GM21526 (cell line): Measurements from ENCODE around the gene CACNA1A.
"Not testable (repeated sequence)": the region's sequence is repeated elsewhere in the genome, so short reads cannot be mapped to it uniquely, and the experiment has no call there.

ENCODE experiments used
- ATAC-seq: cut with Tn5 transposase; IDR thresholded peaks from one replicate; pipeline ENCODE4 v1.9.1; 2021; ENCODE audit warnings: moderate library complexity; ENCODE audit not compliant: unreplicated experiment, low FRiP score

The CACNA1A gene

DNA sequence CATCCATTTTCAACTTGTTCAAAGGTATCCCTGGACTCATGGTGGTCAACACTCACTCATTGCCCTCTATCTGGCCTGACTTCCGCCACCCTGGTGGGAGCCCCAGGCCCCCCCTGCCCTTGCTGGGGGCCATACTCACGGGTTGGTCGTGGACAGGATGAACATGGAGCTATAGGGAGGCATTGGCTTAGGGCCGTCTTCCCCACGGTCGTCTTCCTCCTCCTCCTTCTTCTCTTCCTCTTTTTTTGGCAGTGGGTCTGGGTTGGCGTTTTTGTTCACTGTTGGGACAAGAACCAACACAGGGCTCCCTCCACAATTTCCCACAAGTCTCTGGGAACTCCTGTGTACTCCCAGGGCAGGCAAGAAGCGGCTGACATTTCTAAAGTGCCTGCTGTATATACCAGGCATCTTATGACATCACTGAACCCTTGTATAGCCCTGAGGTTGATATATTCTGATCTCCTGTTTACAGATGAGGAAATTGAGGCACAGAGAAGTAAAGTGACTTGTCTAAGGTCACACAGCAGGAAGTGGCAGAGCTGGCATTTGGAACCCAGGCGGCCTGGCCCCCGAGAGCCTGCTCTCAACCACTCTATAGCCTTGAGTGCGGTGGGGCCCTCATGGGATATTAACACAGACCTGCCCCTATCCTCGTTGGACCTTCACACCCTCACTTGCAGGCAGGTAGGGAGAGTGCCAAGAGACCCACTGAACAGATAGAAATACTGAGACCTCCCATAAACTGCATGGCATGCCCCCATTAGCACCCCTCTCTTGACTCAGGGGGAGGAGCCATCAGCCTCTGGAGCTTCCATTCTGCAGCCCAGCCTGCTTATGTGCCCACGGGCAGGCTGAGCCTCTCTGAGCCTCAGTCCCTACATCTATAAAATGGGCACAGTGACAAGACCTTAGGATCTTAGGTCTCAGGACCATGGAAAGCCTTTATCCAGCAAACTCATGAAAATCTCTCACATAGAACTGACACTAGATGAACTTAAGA is 221.1 kb downstream of the CACNA1A start:
- no peak for ATAC-seq

DNA sequence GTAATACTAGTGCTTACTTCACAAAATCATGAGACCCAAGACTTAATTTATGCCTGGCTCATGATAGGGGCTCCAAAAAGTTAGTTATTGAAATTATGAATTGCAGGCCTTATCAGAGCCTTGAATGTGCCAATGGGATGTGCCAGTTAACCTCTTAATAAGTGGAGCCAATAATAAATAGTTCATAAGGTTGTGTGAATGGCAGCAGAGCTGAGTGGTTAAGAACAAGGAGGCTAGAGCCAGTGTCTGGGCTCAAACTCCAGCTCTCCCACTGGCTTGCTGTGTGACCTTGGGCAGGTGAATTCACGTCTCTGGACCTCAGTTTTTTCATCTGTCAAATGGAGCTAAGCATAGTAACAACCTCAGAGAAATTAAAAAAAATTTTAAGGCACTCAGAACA is 222.4 kb downstream of the CACNA1A start:
- no peak for ATAC-seq

DNA sequence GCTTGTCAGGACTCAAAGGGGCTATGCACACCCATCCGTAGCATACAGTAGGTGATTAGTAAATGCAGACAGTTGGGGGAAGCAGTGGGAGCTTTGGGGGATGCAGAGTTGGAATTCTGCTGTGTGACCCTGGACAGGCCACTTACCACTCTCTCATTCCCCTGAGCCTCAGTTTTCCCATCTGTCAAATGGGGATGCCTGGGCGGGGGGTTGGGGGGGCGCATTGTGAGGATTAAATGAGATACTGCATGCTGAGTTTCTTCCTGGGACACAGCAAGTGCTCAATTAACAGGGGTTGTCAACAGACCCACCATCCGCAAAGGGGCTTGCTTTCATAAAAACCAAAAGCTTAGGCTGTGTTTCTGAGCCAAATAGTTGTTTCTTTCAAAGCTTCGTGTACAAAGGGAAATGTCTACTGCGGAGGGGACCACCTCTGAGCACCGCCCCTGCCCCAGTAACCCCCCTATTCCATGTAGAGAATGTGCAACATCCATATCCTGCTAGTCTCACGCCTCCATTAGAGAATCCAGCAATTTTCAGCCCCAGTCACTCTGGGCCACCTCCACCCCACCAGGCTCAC is 223.7 kb downstream of the CACNA1A start:
- ATAC-seq: no peak

DNA sequence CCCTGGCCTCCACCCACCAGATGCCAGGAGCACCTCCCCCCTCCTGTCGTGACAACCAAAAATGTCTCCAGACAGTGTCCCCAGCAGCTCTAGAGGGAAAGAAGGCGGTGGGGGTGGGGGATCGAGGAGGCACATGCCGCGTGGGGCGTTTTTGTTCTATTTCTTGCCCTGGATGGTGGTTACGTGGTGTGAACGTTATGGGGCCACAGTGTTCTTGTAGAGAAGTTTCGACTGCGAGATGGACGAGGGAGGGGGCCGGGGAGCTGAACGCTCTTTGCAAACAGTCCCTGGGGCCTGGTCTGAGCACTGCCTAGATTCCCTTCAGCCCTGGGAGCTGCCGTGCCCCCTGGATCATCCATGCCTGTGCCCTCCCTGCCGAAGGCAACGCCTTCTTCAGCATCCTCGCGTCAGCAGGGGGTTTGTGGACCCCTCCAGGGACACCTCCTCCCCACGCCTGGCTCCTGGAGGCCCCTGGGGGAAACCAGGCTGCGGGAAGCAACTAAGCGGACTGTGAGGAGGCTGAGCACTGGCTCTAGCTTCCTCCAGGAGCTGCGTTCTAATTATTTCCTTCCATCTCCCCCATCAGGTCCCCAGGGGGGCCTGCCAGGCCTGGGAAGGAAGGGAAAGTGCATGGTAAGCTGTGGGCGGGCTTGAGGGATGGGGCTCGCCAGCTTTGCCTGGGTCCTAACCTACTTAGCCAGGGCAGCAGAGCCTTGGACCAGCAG is 224.6 kb downstream of the CACNA1A start:
- no peak for ATAC-seq

DNA sequence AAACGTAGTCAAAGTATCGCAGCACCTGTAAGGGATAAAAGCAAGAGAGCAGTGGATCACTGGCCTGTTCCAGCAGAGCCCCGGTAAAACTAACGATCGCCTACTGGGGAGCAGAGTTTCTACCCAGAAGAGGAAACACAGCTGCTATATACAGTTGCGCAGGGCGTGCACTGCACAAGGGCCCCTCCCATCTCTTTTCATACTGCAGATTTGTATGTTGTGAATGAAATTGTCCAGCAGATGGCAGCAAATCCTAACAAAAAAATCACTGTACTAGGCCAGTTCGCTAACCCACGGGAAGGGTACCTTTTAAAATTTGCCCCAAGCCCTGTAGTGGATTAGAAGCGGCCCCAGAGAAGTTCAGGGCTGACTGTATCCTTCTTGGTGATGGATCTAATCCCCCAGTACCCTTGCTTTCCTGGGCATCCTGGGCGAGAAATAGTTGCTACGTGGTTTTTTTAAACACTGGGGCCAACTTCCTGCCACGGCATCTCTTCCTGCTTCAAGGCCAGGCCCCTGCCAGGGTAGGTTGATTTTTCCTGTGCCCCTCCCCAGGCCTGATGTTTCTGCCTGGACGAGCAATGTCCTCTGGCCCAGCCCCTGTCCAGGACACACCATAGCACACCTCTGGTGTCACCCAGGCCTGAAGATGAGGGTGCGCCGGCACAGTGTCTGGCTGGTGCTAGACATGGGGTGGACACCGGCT is 229.0 kb downstream of the CACNA1A start:
- peak; percentile 72 for ATAC-seq

DNA sequence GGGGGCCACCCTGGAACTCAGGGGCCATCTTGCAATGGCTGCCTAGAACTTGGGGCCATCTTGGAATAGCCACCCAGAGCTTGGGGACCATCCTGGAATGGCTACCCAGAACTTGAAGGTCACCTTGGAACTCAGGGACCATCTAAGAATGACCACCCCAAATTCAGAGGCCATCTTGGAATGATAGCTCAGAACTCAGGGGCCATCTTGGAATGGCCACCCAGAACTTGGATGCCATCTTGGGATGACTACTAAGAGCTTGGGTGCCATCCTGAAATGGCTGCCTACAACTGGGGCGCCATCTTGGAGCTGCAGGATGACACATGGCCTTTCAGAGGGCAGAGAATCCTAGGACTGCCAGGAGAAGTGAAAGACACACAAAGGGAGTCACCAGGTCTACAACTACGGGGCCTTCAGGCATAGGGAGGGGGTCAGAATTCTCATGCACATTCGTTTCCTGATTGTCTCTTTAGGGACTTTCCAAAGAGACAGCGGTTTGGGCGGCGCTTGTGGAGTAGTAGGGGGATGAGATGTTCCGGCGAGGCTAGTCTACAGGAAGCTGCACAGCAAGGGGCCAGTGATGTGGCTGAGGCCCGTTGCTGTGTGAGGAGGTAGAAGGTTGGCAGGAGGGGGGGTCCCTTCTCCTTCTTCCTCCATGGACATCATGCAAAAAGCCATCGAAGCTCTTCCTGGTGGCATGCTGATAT is 231.1 kb downstream of the CACNA1A start:
- no peak for ATAC-seq

DNA sequence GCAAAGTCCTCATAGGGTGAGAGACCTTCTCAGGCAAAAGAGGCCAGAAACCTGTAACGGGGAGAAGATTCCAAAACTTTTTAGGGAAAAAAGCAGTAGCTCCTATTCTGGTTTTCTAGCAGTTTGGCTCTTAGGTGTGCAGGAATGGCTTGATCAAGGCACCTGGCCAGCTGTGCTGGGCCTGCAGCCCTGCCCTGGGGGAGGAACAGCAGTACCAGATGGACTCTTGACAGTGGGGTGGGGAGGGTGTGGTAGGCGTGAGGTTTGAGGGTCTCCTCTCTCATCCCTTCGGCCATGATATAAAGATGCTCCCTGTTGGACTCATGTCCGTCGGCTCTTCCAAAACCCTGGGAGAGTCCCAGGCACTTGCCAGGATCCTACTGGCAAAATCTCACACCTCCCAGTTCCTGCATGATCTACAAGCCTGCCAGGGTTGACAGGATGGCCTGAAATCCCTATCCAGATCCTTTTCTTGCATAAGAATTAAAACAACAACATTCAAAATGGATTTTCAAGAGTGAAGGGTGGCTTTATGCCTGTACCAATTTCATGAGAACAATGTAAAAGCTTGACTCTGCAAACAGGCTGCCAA is 235.7 kb downstream of the CACNA1A start:
- ATAC-seq: no peak

DNA sequence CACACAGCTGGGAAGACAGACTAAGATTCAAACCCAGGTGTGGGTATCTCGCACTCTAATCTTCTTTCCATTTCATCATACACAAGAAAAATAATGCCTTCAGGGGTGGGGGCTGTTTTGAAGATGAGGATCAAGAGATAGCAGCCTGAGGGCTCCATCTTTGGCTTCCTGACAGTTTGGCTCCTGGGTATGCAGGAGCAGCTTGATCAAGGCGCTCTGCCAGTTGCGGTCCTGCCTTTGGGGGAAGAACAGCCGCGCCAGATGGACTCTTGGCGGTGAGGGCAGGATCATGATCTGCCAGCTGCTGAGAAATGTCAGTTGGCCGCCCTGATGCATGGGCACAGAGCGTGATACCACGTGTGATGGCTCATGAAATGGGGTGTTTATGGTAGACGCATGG is 236.9 kb downstream of the CACNA1A start:
- no peak for ATAC-seq

DNA sequence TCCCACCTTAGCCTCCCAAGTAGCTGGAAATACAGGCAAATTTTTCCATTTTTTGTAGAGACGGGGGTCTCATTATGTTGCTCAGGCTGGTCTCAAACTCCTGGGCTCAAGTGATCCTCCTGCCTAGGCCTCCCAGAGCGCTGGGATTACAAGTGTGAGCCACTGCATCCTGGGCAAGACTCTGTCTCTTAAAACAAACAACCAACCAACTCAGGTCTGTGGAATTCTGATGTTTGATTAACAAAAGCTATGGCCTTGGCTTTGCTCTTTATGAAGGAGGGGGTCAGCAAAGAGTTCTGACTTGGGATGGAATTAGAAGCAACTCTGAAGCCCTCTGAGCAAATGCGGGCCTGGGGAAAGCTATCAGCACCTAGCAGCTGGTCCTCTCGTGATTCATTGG is 238.4 kb downstream of the CACNA1A start:
- no peak for ATAC-seq

DNA sequence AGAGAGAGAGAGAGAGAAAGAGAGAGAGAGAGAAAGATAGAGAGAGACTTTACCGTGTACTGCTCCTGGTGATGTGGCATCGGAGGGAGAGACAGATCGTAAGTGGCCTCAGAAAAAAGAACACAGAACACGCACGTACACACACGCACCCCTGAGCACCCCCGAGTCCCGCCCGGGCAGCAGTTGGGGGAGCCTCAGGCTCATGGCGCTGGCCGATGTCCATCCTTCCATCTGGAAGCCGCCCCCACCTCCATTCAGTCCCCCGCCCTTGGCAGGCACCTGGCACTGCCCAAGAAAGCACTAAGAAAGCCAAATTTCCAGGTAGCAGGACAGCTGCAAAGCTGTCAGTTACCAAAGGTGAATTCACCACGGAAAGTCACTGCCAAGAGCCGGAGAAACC is 239.1 kb downstream of the CACNA1A start:
- ATAC-seq: no peak

DNA sequence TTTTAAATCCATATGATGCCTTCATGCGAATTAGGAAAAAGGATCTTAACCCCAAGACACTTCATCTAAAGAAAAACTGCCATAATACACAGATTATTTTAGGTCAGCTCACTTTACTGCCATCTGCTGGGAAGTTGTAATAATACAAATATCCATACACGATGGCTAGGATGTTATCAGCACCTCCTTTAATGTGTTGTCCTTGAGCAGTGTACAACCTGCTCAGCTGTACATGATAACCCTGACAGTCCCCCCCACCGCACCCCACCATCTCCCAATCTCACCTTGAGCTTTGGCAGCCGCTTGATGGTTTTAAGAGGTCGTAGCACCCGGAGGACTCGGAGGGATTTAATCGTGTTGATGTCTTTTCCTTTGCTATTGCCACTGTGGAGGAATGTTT is 243.8 kb downstream of the CACNA1A start:
- ATAC-seq: no peak

DNA sequence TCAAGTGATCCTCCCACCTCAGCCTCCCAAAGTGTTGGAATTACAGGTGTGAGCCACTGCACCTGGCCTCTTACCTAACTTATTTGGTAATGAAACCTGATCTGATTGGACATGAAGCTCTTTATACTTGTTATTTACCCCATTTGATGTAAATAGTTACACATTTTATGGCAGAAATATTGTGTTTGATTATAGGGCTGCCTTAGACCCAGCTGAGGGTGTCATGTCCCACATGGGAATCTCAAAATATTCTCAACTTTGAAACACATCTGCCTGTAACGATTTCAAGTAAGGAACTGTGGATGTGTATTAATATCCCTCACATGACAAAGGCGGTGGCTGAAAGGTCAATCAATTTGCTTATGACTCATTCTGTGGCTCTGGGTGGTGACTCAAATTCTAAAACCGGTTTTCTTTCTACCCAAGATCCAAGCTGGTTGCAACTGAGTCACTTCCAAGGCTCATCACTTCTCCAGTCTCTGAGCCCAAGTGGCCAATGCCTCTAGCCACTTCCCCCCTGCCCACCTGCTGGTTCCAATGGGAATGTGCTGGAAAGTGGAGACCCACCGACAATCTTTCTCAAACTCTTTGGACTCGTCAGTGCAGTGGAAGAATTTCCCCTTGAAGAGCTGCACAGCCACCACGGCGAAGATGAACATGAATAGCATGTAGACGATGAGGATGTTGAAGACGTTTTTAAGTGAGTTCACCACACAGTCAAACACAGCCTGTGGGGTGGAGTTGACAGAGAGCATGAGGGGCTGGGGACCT is 245.2 kb downstream of the CACNA1A start:
- no peak for ATAC-seq

DNA sequence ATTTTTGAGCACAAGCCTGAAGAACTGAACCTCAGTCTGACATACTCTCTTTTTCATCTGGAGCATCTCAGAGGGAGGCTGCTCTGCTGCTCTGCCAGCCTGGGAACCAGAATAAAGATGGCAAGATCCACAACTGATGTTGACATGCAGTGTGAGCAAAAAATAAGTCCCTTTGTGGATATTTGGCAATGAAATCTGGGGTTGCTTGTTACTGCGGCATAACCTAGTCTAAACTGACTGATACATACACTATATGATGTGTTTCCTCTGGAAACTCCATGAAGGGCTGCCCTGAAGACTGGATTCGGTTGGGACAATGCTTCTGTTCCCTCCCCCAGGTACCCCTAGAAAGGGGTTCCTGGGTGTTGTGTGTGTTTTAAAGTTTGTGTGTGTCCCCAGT is 249.4 kb downstream of the CACNA1A start:
- no peak for ATAC-seq

DNA sequence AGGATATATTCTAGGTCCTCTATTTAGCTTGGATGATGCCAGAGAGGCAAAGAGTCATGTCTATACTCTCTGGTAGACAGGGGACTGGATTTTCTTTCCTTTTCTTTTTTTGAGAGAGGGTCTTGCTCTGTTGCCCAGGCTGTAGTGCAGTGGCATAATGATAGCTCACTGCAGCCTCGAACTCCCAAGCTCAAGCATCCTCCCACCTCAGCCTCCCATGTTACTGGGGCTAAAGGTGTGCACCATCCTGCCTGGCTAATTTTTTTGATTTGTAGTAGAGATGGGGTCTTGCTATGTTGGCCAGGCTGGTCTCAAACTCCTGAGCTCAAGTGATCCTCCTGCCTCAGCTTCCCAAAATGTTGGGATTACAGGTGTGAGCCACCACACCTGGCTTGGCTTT is 249.9 kb downstream of the CACNA1A start:
- not testable (repeated sequence) for ATAC-seq

DNA sequence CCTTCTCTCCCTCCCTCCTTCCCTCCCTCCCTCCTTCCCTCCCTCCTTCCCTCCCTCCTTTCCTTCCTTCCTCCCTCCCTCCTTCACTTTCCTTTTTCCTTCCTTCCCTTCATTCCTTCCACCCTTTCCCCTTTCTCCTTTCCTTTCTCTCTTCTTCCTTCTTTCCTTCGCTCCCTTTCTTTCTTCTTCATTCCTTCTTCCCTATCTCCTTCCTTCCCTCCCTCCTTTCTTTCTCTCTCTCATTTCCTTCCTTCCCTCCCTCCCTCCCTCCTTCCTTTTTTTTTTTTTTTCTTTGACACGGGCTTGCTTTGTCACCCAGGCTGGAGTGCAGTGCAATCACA is 250.6 kb downstream of the CACNA1A start:
- no peak for ATAC-seq

DNA sequence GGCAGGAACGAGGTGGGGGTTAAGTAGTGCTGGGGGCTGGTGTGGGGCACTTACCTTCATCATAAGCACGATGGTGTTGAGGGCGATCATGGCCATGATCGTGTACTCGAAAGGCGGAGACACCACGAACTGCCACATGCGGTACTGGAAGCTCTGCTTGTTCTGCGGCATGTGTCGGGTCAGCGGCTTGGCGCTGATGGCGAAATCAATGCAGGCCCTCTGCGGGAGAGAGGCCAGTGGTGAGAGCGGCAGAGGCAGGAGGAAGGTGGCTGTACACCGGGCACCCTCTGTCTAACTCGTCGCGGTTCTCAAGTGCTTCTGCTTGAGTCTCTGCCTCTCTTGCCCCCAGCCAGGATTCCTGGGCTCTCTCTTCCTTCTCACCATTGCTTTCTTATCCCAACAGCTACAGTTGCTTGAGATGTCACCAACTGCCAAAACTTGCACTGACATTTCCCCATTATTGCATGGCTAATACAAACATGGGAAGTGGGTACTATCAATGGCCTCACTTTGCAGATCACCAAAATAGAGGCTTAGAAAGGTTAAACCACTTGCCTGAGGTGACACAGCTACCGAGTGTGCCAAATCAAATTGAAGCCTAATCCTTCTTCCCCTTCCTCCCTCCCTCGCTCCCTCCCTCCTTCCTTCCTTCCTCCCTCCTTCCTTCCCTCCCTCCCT is 251.1 kb downstream of the CACNA1A start:
- ATAC-seq: no peak

DNA sequence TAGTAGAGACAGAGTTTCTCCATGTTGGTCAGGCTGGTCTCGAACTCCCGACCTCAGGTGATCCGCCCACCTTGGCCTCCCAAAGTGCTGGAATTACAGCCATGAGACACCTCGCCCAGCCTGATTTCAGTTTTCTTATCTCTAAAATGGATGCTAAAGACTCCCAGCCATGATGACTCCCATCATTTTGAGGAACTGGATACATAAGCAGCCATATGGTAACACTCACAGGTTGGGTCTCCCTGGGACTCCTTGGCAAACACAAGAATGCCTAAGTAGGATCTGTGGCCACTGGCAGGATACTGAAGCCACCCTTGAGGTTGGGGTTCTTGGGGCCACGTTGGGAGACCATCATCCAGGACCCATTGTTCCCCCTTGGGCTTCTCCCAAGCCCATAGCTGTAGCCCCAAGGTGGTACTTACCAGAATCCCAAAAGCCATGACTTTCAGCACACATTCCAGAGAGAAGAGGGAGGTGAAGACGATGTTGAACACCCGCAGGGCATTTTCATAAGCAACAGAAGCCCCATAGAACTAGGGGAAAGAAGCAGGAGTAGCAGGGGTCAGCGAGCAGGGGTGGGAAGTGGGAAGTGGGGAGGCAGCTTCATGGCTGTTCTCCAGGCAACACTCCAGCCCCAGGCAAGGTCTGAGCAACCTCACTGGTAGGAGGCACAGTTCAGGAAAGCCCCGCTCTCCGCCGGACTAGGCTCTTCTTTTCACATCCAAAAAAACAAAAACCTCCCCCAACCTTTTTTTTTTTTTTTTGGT is 253.5 kb downstream of the CACNA1A start:
- ATAC-seq: no peak

DNA sequence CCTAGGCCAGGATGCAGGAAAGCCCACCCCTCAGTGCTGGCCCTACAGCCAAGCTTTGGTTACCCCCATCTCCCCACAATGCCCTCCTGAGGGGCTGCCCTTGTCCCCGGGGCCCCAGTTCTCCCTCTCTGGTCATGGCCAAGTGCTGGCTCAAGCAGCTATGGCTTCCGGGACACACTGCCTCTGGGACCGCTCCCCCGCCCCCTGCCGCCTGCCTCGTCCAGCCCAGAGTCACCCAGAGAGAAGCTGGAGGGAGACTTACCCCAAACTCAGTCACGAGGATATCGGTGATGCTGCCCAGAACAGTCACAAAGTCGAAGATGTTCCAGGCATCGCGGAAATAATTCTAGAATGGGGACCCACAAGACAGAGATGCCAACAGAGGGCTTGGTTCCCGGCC is 261.4 kb downstream of the CACNA1A start:
- ATAC-seq: no peak
